Tibial nerve (tissue), 4 donors: Measurements from ENCODE around the gene LPCAT2.

Experiments used
- EP300 ChIP-seq, 2 donors: sonication (generic); formaldehyde crosslinking; IDR thresholded peaks; one replicate each; pipeline ENCODE4 v1.6.1; 2017; ENCODE audit warnings: antibody characterized with exemption in 2 of 2, mild to moderate bottlenecking in 1 of 2
- POLR2A ChIP-seq, 2 donors: fragments of 450-650 bp; IDR thresholded peaks; one replicate each; pipeline ENCODE4 v1.6.1; 2017; ENCODE audit warnings: antibody characterized with exemption in 2 of 2, mild to moderate bottlenecking in 2 of 2, moderate library complexity in 2 of 2
- TF ChIP-seq, protein P1 (sequence below), 5 experiments: fragments of 200-600 bp in 3 of 5; fragments of 450-650 bp in 2 of 5; sonication (generic) in 3 of 5; IDR thresholded peaks; one replicate each; pipeline ENCODE4 v1.5.1; 2016 to 2019; ENCODE audit warnings: antibody characterized with exemption in 5 of 5, mild to moderate bottlenecking in 3 of 5, moderate library complexity in 2 of 5

DNA sequence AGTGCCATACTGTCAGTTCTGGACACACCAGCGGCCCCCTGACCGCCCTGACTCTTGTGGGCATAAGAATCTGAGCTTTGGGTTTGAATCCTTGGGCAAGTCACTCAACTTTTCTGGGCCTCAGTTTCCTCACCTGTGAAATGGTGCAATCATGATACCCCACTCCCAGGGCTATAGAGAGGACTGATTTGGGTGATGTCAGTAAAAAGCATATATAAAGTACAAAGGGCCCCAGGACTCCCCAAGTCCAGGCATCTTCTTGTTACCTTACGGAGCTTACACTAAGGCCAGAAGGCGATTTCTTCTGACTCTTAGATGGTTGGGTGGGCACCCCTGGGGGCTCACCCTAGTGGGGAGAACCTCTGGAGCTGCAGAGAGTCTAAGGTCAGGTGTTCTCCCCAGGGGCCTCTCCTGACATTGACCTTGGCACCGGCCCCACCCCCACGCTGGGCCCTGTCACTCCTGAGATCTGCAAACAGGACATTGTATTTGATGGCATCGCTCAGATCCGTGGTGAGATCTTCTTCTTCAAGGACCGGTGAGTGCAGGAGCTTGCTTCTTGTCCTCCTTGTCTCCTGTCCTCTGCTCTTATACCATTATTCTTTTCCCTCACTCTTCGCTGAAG is 16.0 kb upstream of the LPCAT2 start:
- TF ChIP-seq, protein P1, sequence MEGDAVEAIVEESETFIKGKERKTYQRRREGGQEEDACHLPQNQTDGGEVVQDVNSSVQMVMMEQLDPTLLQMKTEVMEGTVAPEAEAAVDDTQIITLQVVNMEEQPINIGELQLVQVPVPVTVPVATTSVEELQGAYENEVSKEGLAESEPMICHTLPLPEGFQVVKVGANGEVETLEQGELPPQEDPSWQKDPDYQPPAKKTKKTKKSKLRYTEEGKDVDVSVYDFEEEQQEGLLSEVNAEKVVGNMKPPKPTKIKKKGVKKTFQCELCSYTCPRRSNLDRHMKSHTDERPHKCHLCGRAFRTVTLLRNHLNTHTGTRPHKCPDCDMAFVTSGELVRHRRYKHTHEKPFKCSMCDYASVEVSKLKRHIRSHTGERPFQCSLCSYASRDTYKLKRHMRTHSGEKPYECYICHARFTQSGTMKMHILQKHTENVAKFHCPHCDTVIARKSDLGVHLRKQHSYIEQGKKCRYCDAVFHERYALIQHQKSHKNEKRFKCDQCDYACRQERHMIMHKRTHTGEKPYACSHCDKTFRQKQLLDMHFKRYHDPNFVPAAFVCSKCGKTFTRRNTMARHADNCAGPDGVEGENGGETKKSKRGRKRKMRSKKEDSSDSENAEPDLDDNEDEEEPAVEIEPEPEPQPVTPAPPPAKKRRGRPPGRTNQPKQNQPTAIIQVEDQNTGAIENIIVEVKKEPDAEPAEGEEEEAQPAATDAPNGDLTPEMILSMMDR (IDR thresholded peaks at IDR 0.05) = no peak
- peak in 1 of 2 donors; percentile 14 for TF ChIP-seq EP300 (IDR thresholded peaks at IDR 0.05)
- no peak for TF ChIP-seq POLR2A (IDR thresholded peaks at IDR 0.05)
